ENCODE measurements around the gene SH3GL2.

Gene SH3GL2

DNA sequence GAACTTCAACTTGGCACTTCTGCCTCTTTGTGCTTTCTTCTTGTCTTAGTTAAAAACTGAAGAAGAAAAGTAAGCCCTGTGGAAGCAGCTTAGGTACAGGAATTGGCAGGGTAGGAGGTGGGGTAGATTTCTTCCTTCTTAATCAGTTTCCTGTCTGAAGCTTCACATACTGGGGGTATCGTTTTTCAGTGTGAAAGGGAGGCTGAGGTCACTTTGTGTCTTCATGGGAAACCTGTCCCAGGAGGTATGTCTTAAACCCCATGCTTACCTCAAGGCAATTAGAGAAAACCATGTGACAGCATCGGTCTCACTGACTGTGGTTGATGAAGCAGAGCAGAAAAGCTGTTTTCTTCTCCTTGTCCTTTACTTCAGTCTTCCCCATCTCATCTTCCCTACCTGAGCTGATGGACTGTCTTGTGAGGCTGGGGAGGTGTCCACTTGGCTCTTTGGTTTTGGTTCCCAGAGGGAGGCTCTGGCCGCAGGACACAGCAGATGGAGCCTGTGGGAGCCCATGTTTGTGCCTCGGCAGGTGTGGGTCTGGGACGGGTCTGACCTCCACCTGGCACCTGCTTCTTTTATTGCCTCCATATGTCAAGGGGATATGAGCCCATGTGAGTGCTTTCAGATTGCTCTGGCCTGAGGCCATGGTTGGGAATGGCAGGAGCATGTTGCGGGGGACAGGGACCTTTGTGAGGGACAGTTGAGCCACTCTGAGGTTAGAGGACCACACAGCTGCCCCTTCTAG, 47.0 kb downstream of the SH3GL2 start:
- Mint-ChIP-seq H3K36me3 (ENCODE audit: low read depth) (no peaks in the 10 kb centered on the region), H3K4me3 (no peak overlapping the region), H3K27ac (no peak overlapping the region), H3K9me3 (no peaks in the 10 kb centered on the region), H3K27me3 (ENCODE audit: low read depth) (no peaks in the 10 kb centered on the region), H3K4me1 (ENCODE audit: low read depth) (no peaks in the 10 kb centered on the region)

DNA sequence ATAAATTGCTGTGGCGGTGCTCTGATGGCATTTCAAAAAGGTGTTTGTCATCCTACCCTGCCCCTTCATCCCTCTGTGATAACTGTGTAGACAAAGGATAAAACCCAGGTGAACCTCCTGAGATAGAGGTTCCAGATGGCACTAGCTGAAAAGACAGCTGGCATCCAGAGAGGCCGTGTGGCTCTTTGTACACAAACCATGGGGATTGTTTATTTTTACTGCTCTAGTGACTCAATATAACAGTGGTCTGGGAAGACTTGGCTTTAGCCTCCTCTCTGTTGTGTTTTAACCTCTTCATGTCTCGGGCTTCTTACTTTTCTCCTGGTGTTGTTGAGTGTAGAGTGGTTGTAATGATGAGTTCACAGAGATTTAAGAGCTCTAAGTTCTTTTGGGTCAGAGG, 48.8 kb downstream of the SH3GL2 start:
- Mint-ChIP-seq H3K4me3 (no peak overlapping the region), H3K27me3 (ENCODE audit: low read depth) (no peaks in the 10 kb centered on the region), H3K4me1 (ENCODE audit: low read depth) (no peaks in the 10 kb centered on the region), H3K36me3 (ENCODE audit: low read depth) (no peaks in the 10 kb centered on the region), H3K27ac (no peak overlapping the region), H3K9me3 (no peaks in the 10 kb centered on the region)

DNA sequence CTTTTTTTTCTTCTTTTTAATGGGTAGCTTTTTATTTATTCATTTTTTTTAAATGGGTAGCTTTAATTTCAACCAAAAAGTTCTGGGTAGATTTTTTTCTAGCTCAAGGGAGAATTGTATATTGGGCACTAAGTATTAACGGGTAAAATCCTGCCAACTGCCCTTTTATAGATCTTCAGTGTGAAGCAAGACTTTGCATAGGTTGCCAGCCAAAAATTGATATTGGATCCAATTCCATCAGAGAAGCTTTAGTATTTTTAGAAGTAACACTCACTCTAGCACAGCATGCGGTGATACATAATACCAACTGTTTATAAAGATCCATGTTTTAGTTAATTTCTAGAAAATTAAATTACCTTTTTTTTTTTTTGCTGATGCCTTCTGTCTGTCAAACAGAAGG, 49.8 kb downstream of the SH3GL2 start:
- H3K4me3 Mint-ChIP-seq = no peak overlapping the region
- no peaks in the 10 kb centered on the region for H3K4me1 Mint-ChIP-seq (ENCODE audit: low read depth)
- H3K27me3 Mint-ChIP-seq (ENCODE audit: low read depth) = no peaks in the 10 kb centered on the region

DNA sequence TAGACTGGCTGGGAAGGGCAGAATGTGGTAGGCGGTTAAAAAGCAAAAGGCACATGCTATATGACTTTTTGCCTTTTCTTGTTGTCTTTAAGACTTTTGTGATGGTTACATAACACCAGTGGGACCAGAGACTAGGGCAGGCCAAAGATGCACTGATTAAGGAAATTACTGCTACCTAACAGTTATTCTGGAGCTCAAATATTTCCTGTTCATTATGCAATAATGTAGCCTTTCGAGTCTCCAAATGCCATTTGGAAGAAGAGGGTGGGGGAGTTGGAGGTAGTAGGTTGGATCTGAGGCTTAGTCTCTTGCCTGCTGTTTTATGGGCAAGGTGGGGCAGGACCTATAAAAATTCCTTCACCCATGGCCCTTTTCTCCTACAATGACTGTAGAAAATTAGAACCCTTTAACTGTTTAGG, 51.7 kb downstream of the SH3GL2 start:
- no peaks in the 10 kb centered on the region for H3K4me1 Mint-ChIP-seq (ENCODE audit: low read depth)
- no peaks in the 10 kb centered on the region for H3K27me3 Mint-ChIP-seq (ENCODE audit: low read depth)
- no peaks in the 10 kb centered on the region for H3K36me3 Mint-ChIP-seq (ENCODE audit: low read depth)
- no peak overlapping the region for H3K27ac Mint-ChIP-seq
- no peaks in the 10 kb centered on the region for H3K9me3 Mint-ChIP-seq
- H3K4me3 Mint-ChIP-seq = no peak overlapping the region

More for the DNA sequence above, 49.8 kb downstream of the SH3GL2 start:
- Mint-ChIP-seq H3K27ac (no peak overlapping the region), H3K36me3 (ENCODE audit: low read depth) (no peaks in the 10 kb centered on the region), H3K9me3 (no peaks in the 10 kb centered on the region)

DNA sequence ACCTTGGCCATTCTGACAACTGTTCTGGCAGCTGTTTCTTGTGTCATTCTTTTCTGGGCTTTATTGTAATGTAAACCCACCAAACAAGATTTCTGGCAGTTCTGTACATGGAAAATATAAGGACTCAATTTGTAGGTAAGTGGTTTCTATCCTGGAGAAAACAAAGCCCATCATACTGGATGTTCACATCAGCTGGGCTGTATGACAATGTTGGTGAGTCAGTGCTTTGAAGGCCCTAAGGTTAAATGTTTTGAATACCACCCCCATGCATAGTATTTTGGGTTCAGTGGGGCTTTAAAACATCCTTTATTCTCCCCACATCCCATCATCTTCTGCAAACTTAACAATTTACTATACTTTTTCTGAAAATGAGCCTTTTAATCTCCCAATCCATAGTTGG, 52.5 kb downstream of the SH3GL2 start:
- no peaks in the 10 kb centered on the region for H3K27me3 Mint-ChIP-seq (ENCODE audit: low read depth)
- no peaks in the 10 kb centered on the region for H3K36me3 Mint-ChIP-seq (ENCODE audit: low read depth)
- no peak overlapping the region for H3K4me3 Mint-ChIP-seq
- no peaks in the 10 kb centered on the region for H3K9me3 Mint-ChIP-seq
- H3K27ac Mint-ChIP-seq = no peak overlapping the region
- no peaks in the 10 kb centered on the region for H3K4me1 Mint-ChIP-seq (ENCODE audit: low read depth)

DNA sequence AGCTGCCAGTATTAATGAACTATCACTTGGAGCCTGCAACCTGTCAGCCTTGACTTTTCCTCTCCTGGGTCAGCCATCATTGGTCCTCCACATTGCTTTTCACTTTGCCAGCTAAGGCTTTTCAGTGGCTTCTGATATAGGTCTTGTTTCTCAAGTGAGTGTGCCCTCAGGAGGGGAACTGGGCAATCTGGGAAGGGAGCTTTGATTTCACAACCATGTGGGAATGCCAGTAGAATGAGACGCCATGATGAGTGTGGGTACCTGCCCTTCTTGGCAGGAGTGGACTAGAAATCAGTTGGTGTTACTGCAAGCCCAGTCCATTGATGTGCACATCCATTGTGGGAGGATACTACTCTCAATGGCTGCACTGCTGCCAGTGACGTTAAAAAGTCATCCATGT, 54.1 kb downstream of the SH3GL2 start:
- Mint-ChIP-seq H3K27ac (no peak overlapping the region), H3K9me3 (no peaks in the 10 kb centered on the region), H3K4me1 (ENCODE audit: low read depth) (no peaks in the 10 kb centered on the region), H3K36me3 (ENCODE audit: low read depth) (no peaks in the 10 kb centered on the region), H3K27me3 (ENCODE audit: low read depth) (no peaks in the 10 kb centered on the region), H3K4me3 (no peak overlapping the region)

DNA sequence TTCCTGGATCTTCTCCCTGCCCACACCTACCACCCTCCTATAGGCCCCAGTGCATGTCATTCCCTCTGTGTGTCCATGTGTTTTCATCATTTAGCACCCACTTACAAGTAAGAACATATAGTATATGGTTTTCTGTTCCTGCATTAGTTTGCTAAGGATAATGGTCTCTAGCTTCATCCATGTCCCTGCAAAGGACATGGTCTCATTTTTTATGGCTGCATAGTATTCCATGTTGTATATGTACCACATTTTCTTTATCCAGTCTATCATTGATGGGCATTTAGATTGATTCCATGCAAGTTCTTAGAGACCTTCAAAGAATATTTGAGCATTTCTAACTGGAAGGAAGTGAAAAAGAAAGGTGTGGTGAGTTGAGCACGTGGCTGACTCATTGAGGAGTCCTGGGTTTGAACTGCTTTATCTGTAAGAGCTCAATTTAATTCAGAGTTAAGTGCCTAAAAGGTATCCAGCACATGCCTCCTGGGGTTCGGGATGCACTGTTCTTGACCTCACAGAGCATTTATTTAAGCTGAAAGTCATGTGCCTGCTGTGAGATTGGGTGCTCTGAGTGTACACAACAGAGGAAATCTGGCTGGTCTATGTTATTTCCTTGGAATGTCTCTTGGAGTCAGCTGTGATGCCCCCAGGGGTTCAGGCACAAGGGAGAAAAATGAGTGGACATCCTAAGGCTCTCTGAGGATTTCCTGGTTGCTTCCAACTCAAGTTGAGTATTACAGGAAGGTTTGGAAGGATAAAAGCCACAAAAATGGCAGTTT, 56.4 kb downstream of the SH3GL2 start:
- H3K27ac Mint-ChIP-seq = no peak overlapping the region
- H3K36me3 Mint-ChIP-seq (ENCODE audit: low read depth) = no peaks in the 10 kb centered on the region
- H3K4me1 Mint-ChIP-seq (ENCODE audit: low read depth) = no peaks in the 10 kb centered on the region
- H3K27me3 Mint-ChIP-seq (ENCODE audit: low read depth) = no peaks in the 10 kb centered on the region
- H3K9me3 Mint-ChIP-seq = no peaks in the 10 kb centered on the region
- H3K4me3 Mint-ChIP-seq = no peak overlapping the region

DNA sequence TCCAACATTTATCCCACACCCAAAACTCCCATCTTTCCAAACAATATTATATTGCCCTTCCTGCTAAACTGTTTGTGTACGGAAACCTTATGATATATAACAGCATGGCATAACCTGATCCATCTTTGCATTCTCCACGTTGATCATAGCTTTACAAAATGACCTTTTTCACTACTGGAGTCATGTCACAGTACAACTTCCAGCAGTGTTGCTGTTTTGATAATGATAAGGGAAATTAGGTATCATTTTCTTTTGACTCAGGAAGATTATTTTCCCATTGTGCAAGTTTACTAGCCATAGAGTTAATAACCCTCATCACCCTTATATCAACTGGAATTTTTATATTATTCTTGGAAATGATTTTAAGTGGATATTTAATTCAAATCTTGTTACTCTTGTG, 57.5 kb downstream of the SH3GL2 start:
- no peak overlapping the region for H3K4me3 Mint-ChIP-seq
- no peaks in the 10 kb centered on the region for H3K27me3 Mint-ChIP-seq (ENCODE audit: low read depth)
- H3K4me1 Mint-ChIP-seq (ENCODE audit: low read depth) = no peaks in the 10 kb centered on the region
- H3K9me3 Mint-ChIP-seq = no peaks in the 10 kb centered on the region
- H3K27ac Mint-ChIP-seq = no peak overlapping the region
- no peaks in the 10 kb centered on the region for H3K36me3 Mint-ChIP-seq (ENCODE audit: low read depth)

DNA sequence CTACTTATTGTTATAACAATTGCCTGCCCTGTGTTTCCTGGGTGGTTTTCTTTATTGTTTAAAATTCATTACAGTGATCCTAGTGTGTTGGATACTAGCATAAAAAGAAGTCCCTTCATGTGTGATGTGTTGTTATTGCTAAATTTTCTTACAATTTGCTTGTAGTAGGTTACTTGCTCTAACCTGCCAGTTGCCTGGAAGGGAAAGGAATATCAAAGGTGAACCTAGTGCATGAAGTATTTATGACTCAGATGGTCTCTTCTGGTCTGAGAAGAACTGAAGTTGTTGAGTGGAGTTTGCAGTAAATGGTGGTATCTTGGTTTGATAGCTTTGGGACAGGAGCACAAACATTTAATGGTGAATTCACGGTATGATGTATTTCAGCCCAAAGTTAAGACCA, 58.0 kb downstream of the SH3GL2 start:
- no peaks in the 10 kb centered on the region for H3K36me3 Mint-ChIP-seq (ENCODE audit: low read depth)
- no peak overlapping the region for H3K27ac Mint-ChIP-seq
- no peak overlapping the region for H3K4me3 Mint-ChIP-seq
- no peaks in the 10 kb centered on the region for H3K27me3 Mint-ChIP-seq (ENCODE audit: low read depth)
- H3K9me3 Mint-ChIP-seq = no peaks in the 10 kb centered on the region
- no peaks in the 10 kb centered on the region for H3K4me1 Mint-ChIP-seq (ENCODE audit: low read depth)

DNA sequence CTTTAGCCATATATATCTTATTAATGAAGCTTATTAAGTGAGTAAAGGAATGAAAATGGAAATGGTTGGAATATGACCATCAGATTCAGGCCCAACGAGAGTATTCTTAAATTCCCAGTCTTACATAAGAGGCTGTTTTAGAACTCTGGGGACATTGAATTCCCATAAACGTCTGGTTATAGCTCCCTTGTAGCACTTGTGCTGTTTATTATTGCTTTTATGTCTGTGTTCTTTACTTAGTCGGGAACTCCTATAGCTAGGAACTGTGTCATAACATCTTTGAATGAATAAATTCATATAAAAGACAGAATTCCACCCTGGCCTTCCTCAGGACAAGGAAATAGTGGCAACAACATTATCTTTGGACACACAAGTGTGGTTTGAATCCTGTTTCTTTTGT, 58.4 kb downstream of the SH3GL2 start:
- Mint-ChIP-seq H3K4me3 (no peak overlapping the region), H3K27ac (no peak overlapping the region), H3K27me3 (ENCODE audit: low read depth) (no peaks in the 10 kb centered on the region), H3K9me3 (no peaks in the 10 kb centered on the region), H3K4me1 (ENCODE audit: low read depth) (no peaks in the 10 kb centered on the region), H3K36me3 (ENCODE audit: low read depth) (no peaks in the 10 kb centered on the region)

DNA sequence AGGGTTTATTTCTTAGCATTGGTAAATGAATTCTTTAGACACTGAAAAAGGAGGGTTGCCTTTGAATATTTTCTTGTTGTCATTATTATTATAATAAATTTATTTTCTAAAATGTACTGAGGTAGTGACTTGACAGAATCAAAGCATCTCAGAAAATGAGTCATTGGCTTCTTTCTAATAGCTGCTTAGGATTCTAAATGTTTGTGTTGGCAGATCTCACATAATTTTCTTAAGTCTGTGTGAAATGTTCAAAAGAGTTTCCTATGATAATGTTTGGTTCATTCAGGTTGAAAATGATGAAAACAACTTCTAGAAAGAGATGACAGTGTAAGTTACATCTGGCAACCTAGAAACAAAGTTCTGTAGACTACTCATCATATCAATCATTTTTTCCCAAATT, 69.7 kb downstream of the SH3GL2 start:
- no peak overlapping the region for H3K4me3 Mint-ChIP-seq
- no peaks in the 10 kb centered on the region for H3K27me3 Mint-ChIP-seq (ENCODE audit: low read depth)
- H3K27ac Mint-ChIP-seq = no peak overlapping the region
- H3K36me3 Mint-ChIP-seq (ENCODE audit: low read depth) = no peaks in the 10 kb centered on the region
- no peaks in the 10 kb centered on the region for H3K4me1 Mint-ChIP-seq (ENCODE audit: low read depth)
- peaks cover 15% of the 10 kb centered on the region for H3K9me3 Mint-ChIP-seq

DNA sequence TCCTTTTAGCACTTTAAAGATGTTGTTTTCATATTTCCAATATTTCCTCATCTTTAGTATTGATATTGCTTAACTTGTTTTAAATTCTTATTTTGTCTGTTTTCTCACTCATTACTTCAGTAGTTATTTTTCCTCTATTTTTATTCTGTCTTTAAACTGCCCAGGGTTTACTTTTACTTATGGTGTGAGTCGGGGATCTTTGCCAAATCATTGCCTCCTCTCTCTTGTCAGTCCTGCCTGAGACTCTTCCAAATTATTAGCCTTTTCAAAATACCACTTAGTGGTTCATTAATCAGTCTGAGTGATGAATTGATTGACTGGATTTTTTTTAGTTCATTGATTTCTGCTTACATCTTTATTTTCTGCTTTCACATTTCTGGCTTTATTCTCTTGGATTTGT, 72.9 kb downstream of the SH3GL2 start:
- H3K4me3 Mint-ChIP-seq = no peak overlapping the region
- H3K4me1 Mint-ChIP-seq (ENCODE audit: low read depth) = no peaks in the 10 kb centered on the region
- no peak overlapping the region for H3K27ac Mint-ChIP-seq
- no peaks in the 10 kb centered on the region for H3K36me3 Mint-ChIP-seq (ENCODE audit: low read depth)
- H3K27me3 Mint-ChIP-seq (ENCODE audit: low read depth) = no peaks in the 10 kb centered on the region
- H3K9me3 Mint-ChIP-seq = peaks cover 4% of the 10 kb centered on the region

DNA sequence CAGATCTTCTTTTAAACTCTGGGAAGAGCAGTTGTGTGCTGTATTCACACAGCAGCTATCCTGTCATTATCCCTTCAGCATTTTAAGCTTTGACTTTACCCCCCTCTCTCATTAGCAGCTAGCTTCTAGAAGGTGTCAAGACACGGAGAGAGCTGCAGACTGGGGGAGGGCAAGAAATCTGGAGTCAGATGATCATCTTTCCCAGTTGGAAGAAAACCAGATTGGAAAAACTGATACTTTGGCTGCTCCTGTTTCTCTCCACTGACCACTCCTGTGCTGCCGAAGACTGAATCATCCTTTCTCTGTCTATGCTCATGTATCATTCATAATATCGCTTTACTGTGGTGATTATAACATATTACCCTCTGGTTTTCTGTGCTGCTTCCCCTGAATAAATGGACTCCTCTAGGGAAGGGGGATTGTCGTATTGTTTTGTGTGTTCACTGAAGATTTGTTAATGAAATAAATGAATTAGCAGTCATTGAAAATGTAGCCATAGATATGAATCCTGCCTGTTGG, 75.1 kb downstream of the SH3GL2 start:
- Mint-ChIP-seq H3K4me1 (ENCODE audit: low read depth) (no peaks in the 10 kb centered on the region), H3K27ac (no peak overlapping the region), H3K9me3 (no peaks in the 10 kb centered on the region), H3K36me3 (ENCODE audit: low read depth) (no peaks in the 10 kb centered on the region), H3K27me3 (ENCODE audit: low read depth) (no peaks in the 10 kb centered on the region), H3K4me3 (no peak overlapping the region)

DNA sequence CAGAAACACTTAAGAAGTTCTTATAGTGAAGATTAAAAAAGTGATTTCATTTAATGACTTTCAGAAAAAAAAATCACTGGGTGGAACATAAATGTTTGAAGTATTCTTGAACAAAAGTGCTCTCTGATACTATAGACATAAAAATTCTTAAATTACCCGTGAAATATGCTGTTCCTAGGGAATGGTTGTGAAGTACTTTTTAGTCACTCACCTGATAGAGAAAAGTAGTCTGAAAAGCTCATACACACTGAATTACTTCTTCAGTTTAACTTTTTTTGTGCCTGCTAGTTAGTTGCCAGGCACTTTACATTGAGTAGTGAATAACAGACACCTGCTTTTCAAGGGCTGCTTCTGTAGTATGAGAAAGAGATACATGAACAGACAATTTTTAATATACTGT, 78.0 kb downstream of the SH3GL2 start:
- Mint-ChIP-seq H3K4me3 (no peak overlapping the region), H3K9me3 (no peaks in the 10 kb centered on the region), H3K36me3 (ENCODE audit: low read depth) (no peaks in the 10 kb centered on the region), H3K4me1 (ENCODE audit: low read depth) (no peaks in the 10 kb centered on the region), H3K27me3 (ENCODE audit: low read depth) (no peaks in the 10 kb centered on the region), H3K27ac (no peak overlapping the region)

DNA sequence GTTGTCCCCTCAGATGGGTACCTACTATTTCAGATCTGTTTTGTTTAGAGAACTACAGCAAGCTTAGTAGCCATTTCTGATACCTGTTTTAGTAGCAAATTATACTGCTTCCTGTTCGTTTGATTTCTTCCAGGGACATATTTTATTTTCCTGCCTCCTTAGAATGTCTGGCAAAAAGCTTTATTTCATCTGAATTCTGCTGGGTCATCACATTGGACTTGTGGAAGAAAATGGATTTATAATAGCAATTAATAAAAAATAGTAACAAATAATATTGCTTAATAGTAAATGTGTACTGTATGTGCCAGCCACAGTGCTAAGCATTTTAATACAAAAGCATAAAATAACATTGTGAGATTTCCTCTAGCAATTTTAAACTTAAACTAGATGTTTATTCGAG, 79.4 kb downstream of the SH3GL2 start:
- H3K27me3 Mint-ChIP-seq (ENCODE audit: low read depth) = no peaks in the 10 kb centered on the region
- H3K27ac Mint-ChIP-seq = no peak overlapping the region
- H3K4me3 Mint-ChIP-seq = no peak overlapping the region
- H3K4me1 Mint-ChIP-seq (ENCODE audit: low read depth) = no peaks in the 10 kb centered on the region
- no peaks in the 10 kb centered on the region for H3K36me3 Mint-ChIP-seq (ENCODE audit: low read depth)
- no peaks in the 10 kb centered on the region for H3K9me3 Mint-ChIP-seq
